ENCODE results near the gene PDE10A.

DNA sequence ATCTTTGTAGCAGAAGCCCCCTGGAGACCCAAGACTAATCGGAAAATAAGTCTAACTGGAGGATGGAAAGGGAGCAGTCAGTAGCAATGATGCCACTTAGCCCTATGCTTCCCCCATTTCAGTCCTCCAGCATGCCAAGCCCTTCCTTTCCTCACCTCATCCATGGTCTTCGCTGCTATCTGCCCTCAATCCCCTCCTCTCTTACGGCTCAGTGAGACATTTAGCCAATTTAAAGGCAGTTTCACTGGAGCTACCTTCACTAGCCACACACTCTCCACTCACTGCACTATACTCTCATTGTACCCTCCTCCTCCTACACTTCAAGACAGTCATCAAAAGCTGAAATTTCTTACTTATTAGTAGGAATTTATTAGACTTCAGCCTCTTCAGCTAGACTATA, 111.2 kb downstream of the PDE10A start:
- TF ChIP-seq, protein P1, sequence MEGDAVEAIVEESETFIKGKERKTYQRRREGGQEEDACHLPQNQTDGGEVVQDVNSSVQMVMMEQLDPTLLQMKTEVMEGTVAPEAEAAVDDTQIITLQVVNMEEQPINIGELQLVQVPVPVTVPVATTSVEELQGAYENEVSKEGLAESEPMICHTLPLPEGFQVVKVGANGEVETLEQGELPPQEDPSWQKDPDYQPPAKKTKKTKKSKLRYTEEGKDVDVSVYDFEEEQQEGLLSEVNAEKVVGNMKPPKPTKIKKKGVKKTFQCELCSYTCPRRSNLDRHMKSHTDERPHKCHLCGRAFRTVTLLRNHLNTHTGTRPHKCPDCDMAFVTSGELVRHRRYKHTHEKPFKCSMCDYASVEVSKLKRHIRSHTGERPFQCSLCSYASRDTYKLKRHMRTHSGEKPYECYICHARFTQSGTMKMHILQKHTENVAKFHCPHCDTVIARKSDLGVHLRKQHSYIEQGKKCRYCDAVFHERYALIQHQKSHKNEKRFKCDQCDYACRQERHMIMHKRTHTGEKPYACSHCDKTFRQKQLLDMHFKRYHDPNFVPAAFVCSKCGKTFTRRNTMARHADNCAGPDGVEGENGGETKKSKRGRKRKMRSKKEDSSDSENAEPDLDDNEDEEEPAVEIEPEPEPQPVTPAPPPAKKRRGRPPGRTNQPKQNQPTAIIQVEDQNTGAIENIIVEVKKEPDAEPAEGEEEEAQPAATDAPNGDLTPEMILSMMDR (IDR thresholded peaks at IDR 0.05): no peak
- no peak for TF ChIP-seq POLR2A (IDR thresholded peaks at IDR 0.05)
- no peak for TF ChIP-seq EP300 (IDR thresholded peaks at IDR 0.05)
